HepG2 (cell line): ENCODE measurements around the gene ZNF322. TPM values are rescaled to one million over a fixed set of nuclear protein-coding genes. Genes with fewer than 3 reads are reported as not detected.

ENCODE experiments used
- ATAC-seq: fragments of 200-7000 bp; cut with Tn5 transposase; 3 replicates; pipeline ENCODE4 v1.9.1; 2020; ENCODE audit warnings: mild to moderate bottlenecking, moderate library complexity
- BruUV-seq: library from RNA; stranded (reverse); fragments of 400-500 nt; replicated peaks from 2 replicates; lab custom pipeline; 2021; lab: Mats Ljungman, UMichigan
- CTCF ChIA-PET: fragments of 300-600 bp; formaldehyde crosslinking; extraction: SDS; loops from one replicate; lab custom pipeline; 2021; ENCODE audit warnings: low total read pairs, inconsistent platforms, low intra/inter-chr PET ratio; lab: Yijun Ruan, JAX
- POLR2A ChIA-PET: fragments of 350-600 bp; sonication (Branson Sonifier 250); formaldehyde crosslinking; loops from one replicate; lab custom pipeline; 2020; ENCODE audit warnings: antibody characterized with exemption, inconsistent platforms; lab: Yijun Ruan, JAX
- DNase-seq: peaks from one replicate; pipeline ENCODE4 v3.0.0-alpha.2; 2015; ENCODE audit warnings: low spot score
- FAIRE-seq: peaks from 3 replicates; lab custom pipeline; 2011; peaks lifted over from hg19 to GRCh38; lab: Jason Lieb, UNC
- H2AFZ ChIP-seq: one replicate; pipeline ENCODE4 v1.6.1; 2011; ENCODE audit warnings: low read length, inconsistent platforms
- H3K27ac ChIP-seq: fragments of 300-600 bp; 3 replicates; pipeline ENCODE4 v1.8.0; 2011; ENCODE audit warnings: mixed run types, mild to moderate bottlenecking, mixed read lengths, low read length, inconsistent platforms; ENCODE audit not compliant: insufficient read depth; ENCODE audit errors: extremely low read length
- H3K27me3 ChIP-seq, 2 experiments: fragments of 200-600 bp in 1 of 2; 2 replicates in 1 of 2; 3 replicates in 1 of 2; pipeline versions ENCODE4 v1.6.0 to v1.8.0; 2011; ENCODE audit warnings: low read length in 2 of 2, mild to moderate bottlenecking in 2 of 2, moderate library complexity in 2 of 2, inconsistent platforms in 1 of 2; ENCODE audit not compliant: insufficient read depth in 2 of 2, control insufficient read depth in 1 of 2
- H3K36me3 ChIP-seq, 2 experiments: fragments of 200-600 bp in 1 of 2; replicated peaks in 1 of 2; 2 replicates in 1 of 2; 3 replicates in 1 of 2; pipeline versions ENCODE4 v1.5.1 to v1.8.0; 2011; ENCODE audit warnings: low read length in 2 of 2, inconsistent platforms in 1 of 2; ENCODE audit not compliant: insufficient read depth in 2 of 2, control insufficient read depth in 1 of 2
- H3K4me1 ChIP-seq: 2 replicates; pipeline ENCODE4 v1.5.1; 2012; ENCODE audit warnings: low read length, inconsistent platforms; ENCODE audit not compliant: insufficient read depth
- H3K4me2 ChIP-seq: 2 replicates; pipeline ENCODE4 v1.6.0; 2011; ENCODE audit warnings: low read depth, low read length, inconsistent platforms
- H3K4me3 ChIP-seq, 3 experiments: fragments of 200-600 bp in 1 of 3; sonication (generic), shearing (Covaris generic) in 1 of 3; replicated peaks in 1 of 3; 2 replicates each; pipeline ENCODE4 v1.5.1; 2011 to 2016; ENCODE audit warnings: low read length in 3 of 3, inconsistent platforms in 2 of 3, low read depth in 2 of 3, mild to moderate bottlenecking in 2 of 3, control low read depth in 1 of 3, mixed read lengths in 1 of 3; ENCODE audit not compliant: insufficient read depth in 1 of 3
- H3K79me2 ChIP-seq: one replicate; pipeline ENCODE4 v1.6.1; 2011; ENCODE audit warnings: low read length, inconsistent platforms; ENCODE audit not compliant: insufficient read depth
- H3K9ac ChIP-seq: 2 replicates; pipeline ENCODE4 v1.6.0; 2011; ENCODE audit warnings: mild to moderate bottlenecking, low read depth, low read length, inconsistent platforms; ENCODE audit not compliant: insufficient read depth
- H3K9me3 ChIP-seq: 2 replicates; pipeline ENCODE4 v1.5.1; 2012; ENCODE audit warnings: mild to moderate bottlenecking, low read length
- H4K20me1 ChIP-seq: 2 replicates; pipeline ENCODE4 v1.6.0; 2011; ENCODE audit warnings: inconsistent platforms, mild to moderate bottlenecking, low read length, moderate library complexity; ENCODE audit not compliant: insufficient read depth
- ETV5 ChIP-seq: IDR thresholded peaks from 2 replicates; pipeline ENCODE4 v1.6.1; 2018; ENCODE audit warnings: missing biosample characterization, missing genetic modification reagents, inconsistent platforms, borderline replicate concordance
- TP53 ChIP-seq: sonication (generic); formaldehyde crosslinking; conservative IDR thresholded peaks from 2 replicates; pipeline ENCODE4 v1.4.0; 2020; ENCODE audit warnings: missing genetic modification reagents
- ZNF235 ChIP-seq: sonication (generic); formaldehyde crosslinking; IDR thresholded peaks from 2 replicates; pipeline ENCODE4 v1.8.1; 2023; ENCODE audit warnings: mild to moderate bottlenecking, missing genetic modification reagents, borderline replicate concordance
- WGBS: methylation state at CpG from one replicate; pipeline ENCODE4 v1.1.6; 2017; ENCODE audit warnings: low lambda C conversion rate; 5-methylcytosine and 5-hydroxymethylcytosine counted together
- in situ Hi-C: cut with HindIII; loops from 2 replicates; pipeline ENCODE4 v1.10.0; 2017; ENCODE audit warnings: low pct_unique_long_range_greater_than_20kb; ENCODE audit not compliant: extremely low pct_ligation_motif_present
- intact Hi-C: fragments of 100-400 bp; cut with micrococcal nuclease; formaldehyde crosslinking; loops from one replicate; pipeline ENCODE4 v1.10.0; 2022; ENCODE audit not compliant: unreplicated experiment
- polyA plus RNA-seq, 8 experiments: library from polyadenylated mRNA; depleted of rRNA in 3 of 8; stranded (reverse) in 7 of 8; unstranded in 1 of 8; fragments of >200 nt; fragmentation: Illumina TruSeq in 4 of 8; extraction: Trizol in 4 of 8; gene quantifications; 2 replicates each; pipeline versions ENCODE4 v1.2.1 to v1.2.3, GENCODE V29; 2011 to 2016; ENCODE audit warnings: low read depth in 4 of 8, missing spikeins in 1 of 8, mixed read lengths in 1 of 8; ENCODE audit not compliant: insufficient read depth in 1 of 8
- total RNA-seq, 5 experiments: library from RNA; depleted of rRNA; stranded (reverse); fragments of >200 nt; fragmentation: Illumina TruSeq; extraction: Trizol; gene quantifications; 2 replicates each; pipeline ENCODE4 v1.2.3, GENCODE V29; 2016; ENCODE audit warnings: low read depth in 1 of 5
- TF ChIP-seq, protein P1 (sequence below): fragments of 450-650 bp; IDR thresholded peaks from 2 replicates; pipeline ENCODE4 v1.6.1; 2016

The ZNF322 gene
- total and polyA plus RNA-seq, 2 of the 13 experiments (the other 11 are each of a cell fraction or from before 2014, with no cell fraction given): 8.3 to 22.8 TPM

DNA sequence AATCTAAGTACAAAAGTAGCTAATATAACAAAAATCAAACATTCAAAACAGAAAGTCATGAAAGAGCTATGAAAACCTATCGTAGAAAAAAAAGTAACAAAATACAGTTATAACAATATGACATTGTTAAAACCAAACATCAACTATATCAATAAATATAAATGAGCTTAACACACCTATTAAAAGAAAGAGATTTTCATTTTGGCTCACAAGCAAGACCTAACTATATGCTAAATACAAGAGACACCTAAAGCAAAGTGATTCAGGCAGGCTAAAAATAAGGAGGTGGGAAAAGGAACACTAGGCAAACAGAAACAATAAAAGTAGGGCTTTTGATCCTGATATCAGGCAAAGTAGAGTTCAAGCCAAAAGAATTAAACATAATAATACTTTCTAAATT, 13.5 kb downstream of the ZNF322 start:
- in situ Hi-C loops: no loop called here
- Histone ChIP-seq H3K79me2 (peaks cover 43% of the 10 kb centered on the region), H3K9ac (no peak overlapping the region), H3K27ac (no peak overlapping the region), H3K4me1 (no peaks in the 10 kb centered on the region), H3K4me2 (no peak overlapping the region), H2AFZ (no peak overlapping the region), H3K36me3 (peaks cover 18 to 48% of the 10 kb centered on the region in 2 experiments), H3K27me3 (no peaks in the 10 kb centered on the region), H4K20me1 (no peaks in the 10 kb centered on the region), H3K9me3 (peaks cover 48% of the 10 kb centered on the region), H3K4me3 (no peak overlapping the region)
- WGBS: 93% methylated on average over 1 of the region's 1 CpG
- BruUV-seq: no TSS peak
- POLR2A ChIA-PET: no interaction called here
- CTCF ChIA-PET: no interaction called here
- no peak for TF ChIP-seq ETV5 (CRISPR knock-in tag)
- intact Hi-C loops: no loop called here
- FAIRE-seq: no peak
- ATAC-seq: no peak
- no peak for DNase-seq

DNA sequence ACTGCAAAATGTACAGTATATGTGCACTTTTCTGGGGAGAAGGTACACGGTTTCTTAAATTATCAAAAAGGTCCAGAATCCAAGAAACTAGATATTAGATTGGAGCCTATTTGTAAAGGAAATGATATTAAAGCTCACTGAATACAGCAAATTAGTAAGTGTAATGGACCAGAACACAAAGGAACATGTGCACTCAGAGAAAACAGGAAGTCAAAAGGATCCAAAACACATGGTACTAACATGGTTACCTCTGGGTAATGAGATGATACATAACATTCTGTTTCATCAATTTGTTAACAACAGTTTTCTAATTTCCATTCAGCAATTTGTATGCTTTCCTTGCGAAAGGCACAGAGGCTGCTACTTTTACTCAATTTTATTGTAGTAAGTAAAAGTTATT, 18.7 kb downstream of the ZNF322 start:
- H3K9ac ChIP-seq: no peak overlapping the region
- ChIA-PET POLR2A (no interaction called here), CTCF (no interaction called here)
- no peaks in the 10 kb centered on the region for H3K27me3 ChIP-seq
- no peak for FAIRE-seq
- H3K4me3 ChIP-seq: no peak overlapping the region
- WGBS: 99% methylated on average over 2 of the region's 2 CpGs
- no peaks in the 10 kb centered on the region for H3K4me1 ChIP-seq
- no peak overlapping the region for H2AFZ ChIP-seq
- no peaks in the 10 kb centered on the region for H4K20me1 ChIP-seq
- H3K79me2 ChIP-seq: peaks cover 8% of the 10 kb centered on the region
- intact Hi-C loops (no loop called here), in situ Hi-C loops (no loop called here)
- H3K27ac ChIP-seq: no peak overlapping the region
- no peak for DNase-seq
- peaks cover 62% of the 10 kb centered on the region for H3K9me3 ChIP-seq
- H3K36me3 ChIP-seq: peaks cover 30 to 64% of the 10 kb centered on the region in 2 experiments
- H3K4me2 ChIP-seq: no peak overlapping the region
- TF ChIP-seq ZNF235 (CRISPR knock-in tag): no peak
- TF ChIP-seq, protein P1, sequence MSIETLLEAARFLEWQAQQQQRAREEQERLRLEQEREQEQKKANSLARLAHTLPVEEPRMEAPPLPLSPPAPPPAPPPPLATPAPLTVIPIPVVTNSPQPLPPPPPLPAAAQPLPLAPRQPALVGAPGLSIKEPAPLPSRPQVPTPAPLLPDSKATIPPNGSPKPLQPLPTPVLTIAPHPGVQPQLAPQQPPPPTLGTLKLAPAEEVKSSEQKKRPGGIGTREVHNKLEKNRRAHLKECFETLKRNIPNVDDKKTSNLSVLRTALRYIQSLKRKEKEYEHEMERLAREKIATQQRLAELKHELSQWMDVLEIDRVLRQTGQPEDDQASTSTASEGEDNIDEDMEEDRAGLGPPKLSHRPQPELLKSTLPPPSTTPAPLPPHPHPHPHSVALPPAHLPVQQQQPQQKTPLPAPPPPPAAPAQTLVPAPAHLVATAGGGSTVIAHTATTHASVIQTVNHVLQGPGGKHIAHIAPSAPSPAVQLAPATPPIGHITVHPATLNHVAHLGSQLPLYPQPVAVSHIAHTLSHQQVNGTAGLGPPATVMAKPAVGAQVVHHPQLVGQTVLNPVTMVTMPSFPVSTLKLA: peak; percentile 79
- no peak for TF ChIP-seq TP53 (CRISPR knock-in tag)
- no peak for ATAC-seq
- no TSS peak for BruUV-seq
